GM19023 (cell line): ENCODE data around the gene TSHZ2.

ENCODE experiments used
- ATAC-seq: cut with Tn5 transposase; IDR thresholded peaks from one replicate; pipeline ENCODE4 v1.9.1; 2021; ENCODE audit warnings: mild to moderate bottlenecking, moderate library complexity; ENCODE audit not compliant: unreplicated experiment

TSHZ2 gene, protein sequence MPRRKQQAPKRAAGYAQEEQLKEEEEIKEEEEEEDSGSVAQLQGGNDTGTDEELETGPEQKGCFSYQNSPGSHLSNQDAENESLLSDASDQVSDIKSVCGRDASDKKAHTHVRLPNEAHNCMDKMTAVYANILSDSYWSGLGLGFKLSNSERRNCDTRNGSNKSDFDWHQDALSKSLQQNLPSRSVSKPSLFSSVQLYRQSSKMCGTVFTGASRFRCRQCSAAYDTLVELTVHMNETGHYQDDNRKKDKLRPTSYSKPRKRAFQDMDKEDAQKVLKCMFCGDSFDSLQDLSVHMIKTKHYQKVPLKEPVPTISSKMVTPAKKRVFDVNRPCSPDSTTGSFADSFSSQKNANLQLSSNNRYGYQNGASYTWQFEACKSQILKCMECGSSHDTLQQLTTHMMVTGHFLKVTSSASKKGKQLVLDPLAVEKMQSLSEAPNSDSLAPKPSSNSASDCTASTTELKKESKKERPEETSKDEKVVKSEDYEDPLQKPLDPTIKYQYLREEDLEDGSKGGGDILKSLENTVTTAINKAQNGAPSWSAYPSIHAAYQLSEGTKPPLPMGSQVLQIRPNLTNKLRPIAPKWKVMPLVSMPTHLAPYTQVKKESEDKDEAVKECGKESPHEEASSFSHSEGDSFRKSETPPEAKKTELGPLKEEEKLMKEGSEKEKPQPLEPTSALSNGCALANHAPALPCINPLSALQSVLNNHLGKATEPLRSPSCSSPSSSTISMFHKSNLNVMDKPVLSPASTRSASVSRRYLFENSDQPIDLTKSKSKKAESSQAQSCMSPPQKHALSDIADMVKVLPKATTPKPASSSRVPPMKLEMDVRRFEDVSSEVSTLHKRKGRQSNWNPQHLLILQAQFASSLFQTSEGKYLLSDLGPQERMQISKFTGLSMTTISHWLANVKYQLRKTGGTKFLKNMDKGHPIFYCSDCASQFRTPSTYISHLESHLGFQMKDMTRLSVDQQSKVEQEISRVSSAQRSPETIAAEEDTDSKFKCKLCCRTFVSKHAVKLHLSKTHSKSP (N-terminal part only)

DNA sequence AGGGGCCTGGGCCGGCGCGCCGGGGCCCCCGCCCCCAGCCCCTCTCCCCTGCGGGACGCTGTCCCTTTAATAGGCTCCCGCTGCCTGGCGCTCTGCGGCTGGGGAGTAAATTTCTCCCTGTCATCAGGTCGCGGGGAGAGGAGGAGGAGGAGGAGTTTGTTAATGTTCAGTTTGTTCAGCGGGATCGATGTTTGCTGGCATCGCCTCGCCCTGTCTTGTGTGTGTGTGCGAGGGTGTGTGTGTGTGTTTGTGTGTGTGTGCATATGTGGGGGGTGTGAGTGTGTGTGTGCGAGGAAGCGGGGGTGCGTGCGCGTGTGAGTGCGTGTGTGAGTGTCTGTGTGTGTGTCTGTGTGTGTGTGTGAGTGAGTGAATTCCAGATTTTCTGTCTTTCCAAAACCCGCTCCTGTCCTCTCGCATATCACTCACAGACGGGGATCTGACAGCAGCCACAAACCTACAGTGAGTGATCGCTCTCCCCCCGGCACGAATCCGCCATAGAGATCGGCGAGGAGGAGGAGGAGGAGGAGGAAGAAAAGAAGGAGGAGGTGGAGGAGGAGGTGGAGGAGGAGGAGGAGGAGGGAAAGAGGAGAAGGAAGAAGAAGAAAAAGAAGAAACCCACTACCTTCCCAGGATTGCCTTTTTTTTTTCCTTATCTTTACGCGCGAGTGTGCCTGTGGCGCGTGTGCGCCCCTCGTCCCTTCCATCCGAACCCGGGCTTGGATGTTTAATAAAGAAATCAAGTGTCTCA is at the start of gene TSHZ2:
TSHZ2 (plus strand) TSS at position 169 of the 748 bp plus-strand sequence. CDS start 936 bp downstream, outside the sequence.
- ATAC-seq, result no peak

DNA sequence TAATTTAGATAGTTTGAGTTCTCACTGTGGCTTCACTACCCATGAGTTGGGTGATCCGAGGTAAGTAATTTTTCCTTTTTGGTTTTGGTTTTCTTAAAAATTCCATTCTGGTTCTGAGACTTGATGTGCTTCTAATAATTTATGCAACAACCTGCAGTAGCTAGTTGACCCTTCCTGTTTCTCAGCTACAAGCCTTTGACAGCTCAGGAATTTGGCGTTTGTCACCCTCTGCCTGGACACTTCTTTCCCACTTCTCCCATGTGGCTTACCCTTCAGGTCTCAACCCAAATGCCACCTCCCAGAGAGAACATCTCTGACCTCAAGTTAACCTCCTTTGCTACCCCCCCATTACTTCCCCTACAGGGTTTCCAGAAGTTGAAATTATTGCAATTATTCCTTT is 49.7 kb upstream of the TSHZ2 start:
- ATAC-seq, result no peak

DNA sequence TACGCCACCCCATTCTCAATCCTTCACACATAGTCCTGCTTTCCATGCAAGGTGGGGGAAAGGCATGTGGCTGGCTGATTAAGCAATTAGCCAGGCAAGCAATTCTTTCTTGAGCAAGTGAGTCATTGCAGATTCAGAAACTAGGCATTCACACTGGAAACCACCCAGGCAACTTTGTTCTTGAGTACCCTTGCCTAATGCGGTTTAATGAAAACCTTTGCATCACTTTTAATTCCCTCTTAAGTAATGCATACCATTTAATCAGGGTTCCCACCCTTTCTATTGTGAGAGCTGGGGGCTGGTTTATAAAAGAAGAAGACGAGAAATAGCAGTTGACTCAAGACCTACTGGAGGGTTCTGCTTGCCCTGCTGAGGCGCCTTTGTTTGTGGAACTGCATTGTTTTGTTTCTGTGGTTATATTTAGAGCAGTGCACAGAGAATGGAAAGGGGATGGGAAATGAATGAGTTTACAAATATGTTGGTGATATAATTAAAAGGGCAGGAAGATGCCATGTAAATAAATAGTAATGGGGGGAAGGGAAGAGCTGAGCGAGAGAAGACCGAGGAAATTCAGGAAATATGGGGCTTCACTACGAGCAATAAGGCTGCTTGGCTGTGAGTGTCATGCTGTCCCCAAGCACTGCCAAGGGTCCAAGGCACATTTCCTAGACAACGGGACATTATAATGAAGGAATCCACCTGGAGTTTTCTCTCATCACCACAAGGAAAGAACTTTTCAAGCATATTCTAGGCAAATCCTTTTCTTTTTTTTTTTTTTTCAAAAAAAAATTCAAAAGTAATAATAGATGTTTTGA is 48.8 kb upstream of the TSHZ2 start:
- ATAC-seq, result no peak

DNA sequence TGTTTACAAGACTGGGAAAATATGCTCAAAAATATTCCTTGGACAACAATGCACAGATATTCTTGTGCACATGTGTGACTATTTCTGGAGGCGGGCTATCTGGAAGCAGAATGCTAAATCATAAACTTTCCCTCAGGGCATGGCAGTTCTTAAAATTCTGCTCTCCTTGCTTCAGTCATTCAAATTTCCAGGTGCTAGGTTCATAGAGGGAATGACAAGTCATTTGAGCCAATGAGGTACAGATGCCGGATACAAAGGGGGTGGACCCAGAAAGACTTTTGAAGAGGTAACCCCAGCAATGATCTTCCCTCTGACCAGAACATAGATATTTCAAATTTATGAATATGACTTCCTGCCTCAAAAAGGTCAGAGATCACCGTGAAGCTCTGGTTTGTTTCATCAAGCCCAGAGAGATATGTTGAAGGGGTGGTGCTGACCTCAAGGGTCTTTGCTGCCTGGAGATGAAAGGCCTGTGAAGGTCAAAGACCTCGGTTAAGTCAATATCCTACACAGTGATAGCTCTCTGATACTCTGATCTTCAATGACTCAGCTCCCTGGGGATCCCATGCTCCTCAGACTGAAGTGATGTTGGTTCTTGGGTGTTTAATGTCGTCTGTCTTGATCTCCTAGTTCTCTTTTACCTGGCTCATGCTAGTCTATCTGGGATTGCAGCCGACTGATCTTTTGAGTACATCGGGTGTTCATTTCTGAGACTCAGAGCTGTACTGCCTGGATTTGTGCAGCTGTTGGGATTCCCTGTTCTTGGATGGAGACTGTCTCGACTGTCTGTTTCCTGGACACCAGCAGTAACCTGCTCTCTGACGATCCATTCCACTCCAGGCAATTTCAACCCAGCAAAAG is 47.5 kb upstream of the TSHZ2 start:
- no peak for ATAC-seq

DNA sequence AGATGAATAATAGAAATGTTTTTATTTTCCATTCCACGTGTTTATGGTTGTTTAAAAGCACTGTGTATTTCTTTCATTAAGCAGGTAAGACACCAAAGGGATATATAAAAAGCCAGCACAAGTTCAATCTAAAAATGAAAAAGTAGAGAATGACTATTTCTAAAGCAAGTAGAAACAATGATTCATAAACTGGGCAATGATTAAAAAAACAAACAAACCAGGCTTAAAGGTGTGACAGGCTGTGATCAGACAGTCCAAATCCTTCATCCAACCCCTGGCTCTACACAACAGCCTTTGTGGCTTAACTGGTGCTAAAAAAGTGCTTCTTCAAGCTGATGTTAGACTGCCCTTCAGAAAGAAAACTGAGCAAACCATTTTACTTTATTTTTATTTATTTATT is 45.7 kb upstream of the TSHZ2 start:
- no peak for ATAC-seq

DNA sequence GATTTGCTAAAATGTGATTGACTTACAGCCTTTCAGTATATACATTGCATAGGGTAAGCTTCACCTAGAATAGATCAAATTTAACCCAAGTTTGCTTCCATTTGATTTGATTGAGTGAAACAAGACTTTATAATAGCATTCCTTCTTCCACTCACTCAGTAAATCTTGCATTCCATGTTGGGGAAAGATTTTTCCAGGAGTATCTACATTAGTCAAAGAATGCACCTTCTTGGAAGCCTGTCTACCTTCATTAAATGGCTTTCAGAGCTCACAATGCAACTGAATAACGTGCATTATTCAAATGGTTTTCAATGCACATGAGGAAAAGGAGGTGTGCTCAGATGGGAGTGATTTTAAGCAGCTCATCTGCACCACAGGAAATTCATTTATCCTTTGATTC is 38.3 kb upstream of the TSHZ2 start:
- no peak for ATAC-seq

DNA sequence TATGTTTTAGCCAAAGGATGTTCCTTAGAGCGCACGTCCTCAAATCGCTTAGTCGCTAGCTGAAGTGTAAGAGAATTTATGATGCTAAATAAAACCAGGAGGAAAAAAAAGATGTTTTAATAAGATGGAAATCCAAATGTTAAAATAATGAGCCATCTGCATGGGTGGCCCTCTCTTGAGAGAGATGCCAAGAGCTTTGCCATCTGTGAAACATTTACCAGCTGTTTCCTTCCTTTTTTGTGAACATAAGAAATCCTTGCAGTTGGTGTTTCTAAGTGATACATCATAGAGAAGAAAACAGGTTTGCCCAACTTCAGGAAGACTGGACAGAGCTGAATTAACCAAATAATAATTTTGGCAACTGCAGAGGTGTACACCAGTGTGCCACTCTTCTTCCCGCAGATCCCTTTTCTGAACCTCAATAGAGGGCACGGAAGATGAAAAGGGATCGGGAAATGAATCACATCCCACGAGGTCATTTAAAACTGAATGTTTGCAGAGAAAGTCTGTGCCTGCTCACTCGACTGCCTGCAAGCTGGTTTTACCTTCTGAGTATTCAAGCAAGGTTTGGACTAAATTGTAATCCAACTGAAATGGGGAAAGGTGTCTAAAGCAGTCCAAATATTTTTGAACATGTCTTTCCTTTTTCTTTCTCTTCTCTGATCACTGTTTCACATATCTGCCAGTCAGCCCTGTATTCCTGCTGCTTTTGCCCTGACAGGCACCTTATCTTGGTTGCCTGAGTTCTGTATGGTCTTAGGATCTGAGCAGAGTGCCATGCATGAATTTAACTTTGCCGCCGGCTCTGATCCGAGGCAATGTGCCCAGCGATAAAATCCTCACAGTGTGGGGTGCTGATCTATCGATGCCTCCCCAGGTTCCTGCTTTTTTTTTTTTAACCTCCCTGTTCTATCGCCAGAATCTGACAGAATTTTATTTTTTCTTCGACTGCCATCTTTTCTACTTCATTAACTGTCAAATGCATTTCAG is 35.5 kb upstream of the TSHZ2 start:
- ATAC-seq, result no peak

DNA sequence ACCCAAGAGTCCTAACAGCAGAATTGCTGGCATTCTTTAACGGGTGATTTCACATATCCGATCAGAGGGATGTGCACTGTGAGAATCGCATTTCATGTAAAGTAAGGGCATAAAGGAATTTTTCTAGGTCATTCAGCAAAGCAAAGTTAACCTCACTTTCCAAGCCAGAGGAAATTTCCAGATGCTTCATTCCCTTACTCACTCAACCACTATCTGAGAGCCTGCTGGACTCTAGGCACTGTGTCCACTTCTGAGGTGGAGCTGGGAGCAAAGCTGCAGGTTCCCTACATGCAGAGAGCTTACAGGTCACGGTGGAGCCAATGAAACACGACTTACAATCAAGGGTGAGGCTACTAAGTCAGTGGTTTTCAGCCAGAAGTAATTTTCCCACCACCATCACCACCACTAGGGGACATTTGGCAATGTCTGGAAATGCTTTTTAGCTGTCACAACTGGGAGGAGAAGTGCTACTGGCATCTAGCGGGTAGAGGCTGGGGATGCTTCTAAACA is 34.5 kb upstream of the TSHZ2 start:
- ATAC-seq, result no peak

DNA sequence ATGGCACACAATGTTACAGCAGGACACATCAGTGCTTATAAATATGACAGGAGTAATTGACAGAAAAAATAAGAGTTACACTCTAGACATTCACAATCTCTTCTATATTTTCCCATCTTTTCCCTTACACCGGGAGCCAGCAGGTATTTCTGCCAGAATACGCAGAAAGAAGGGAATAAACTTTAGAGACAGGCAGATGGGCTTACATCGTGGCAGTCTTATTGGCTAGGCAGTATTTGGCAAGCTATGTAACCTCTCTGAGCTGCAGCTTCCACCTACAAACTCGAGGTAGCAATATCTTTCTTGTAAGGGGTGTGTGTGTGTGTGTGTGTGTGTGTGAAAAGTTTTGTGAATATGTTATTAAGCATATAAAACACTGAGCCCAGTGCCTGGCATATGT is 33.0 kb upstream of the TSHZ2 start:
- no peak for ATAC-seq

DNA sequence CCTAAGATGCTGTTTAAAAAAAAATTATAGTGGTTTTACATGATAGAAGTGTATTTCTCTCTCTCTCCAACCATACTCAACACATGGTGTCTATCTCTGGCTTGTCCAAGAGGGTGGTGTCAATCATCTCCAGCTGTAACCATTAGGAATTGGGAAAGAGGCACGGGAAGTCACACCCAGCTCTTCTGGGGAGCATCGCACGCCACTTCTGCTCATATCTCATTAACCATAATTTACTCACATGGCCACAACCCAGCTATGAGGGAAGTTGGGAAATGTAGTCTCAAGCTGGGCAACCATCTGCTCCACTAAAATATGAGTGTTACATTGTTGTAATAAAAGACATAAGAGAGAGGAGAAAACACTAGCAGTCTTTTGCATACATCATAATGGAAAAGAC is 30.4 kb upstream of the TSHZ2 start:
- ATAC-seq, result no peak

DNA sequence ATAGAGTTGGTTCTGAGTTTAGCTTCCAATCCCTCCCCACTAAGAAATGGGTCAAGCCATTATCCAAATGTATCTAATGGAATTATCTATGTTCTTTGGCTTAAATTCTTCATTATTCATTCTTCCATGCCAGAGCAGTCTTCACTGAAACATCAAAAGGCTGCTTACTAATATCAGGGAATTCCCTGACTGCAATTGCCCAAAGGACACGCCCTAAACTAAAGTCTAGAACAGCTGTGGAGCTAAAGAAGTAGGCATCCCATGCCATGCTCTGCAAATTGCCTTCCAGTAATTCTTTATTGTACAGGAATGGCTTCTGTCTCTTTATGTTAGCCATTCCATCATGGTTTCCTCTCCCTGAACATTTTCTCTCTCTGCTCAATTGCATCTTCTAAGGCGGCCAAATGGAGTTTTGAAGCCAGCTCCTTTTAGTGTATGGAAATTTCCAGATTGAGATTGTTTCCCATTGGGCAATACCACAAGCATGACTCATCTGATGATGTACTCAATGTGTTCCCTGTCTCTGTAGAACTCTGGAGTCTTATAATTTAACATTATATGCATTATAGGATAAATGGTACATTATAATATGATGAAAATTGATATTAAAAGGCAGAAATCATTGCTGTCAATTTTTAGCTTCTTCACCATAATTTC is 28.8 kb upstream of the TSHZ2 start:
- no peak for ATAC-seq

DNA sequence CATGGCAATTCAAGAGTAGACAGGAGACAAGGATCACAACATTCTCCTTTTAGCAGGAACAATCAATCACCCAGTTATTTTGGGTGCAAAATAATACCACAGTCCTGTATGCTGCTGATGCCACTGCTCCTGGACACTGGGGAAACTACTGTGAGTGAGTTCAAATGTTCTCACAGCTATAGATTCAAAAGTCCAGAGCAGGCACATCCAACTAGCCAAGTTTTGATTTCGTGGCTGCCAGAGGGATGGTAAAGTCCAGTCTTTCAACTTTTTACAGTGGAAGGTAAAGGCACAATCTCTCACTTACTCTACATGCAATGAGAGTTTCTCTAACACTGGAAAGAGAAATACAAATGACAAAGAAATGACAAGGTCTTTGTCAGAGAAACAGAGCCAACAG is 26.9 kb upstream of the TSHZ2 start:
- ATAC-seq, result no peak

DNA sequence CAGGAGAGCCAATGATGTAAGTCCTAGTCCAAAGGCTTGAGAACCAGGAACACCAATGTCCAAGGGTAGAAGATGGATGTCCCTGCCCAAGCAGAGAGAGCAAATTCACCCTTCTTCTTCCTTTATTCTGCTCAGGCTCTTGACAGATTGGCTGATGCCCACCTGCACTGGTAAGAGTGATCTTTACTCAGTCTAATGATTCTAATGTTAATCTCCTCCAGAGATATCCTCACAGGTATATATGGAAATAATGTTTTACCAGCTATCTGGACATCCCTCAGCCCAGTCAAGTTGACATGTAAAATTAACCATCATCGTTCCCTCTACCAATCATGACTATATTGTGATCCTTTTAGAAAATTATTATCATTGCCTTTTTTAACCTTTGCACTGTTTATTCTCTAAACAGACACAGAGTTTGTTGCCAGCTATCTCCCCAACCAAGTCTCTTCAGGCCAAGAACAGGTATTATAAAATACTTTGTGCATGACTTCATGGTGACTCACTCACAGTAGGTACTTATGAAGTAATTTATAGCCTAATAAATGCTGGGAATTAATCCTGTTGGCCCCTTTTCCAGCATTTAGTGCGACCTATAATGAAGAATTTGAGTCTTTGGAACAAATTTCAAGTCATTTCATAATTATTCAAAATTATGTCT is 26.2 kb upstream of the TSHZ2 start:
- no peak for ATAC-seq

DNA sequence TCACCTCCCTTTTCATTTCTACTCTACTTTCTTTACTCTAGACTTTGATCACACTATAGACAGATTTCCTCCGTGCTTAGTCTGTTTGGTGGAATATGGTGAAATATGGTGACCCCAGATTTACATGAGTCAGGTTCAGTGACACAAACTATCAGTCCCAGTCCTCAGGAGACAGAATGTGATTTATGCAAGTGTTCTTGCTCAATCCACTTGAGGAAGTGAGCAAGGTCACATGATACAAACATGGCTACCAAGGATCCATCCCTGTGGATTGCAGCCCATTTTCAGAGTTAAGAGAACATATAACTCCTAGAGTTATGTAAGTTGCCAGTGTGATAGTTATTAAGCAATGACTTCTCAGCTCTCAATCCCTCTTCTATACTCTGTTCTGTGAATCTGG is 23.7 kb upstream of the TSHZ2 start:
- ATAC-seq, result no peak

DNA sequence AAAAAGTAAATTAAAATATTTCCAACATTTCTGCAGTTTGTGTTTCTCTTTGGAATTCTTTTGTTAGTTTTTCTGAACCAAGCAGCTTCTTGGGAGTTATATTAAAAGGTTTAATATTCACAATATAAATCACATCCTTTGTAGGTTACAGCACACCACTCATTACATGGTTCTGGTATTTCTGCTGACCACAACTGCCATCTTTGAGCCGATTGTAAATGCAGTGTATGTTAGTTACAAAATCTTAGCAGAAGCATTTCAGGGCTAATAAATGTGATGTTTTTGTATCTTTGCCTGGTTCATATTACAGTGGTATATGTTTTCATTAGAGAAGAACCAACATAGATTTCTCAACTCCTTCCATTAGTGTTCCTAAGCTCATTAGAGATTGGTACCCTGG is 19.1 kb upstream of the TSHZ2 start:
- ATAC-seq, result no peak

DNA sequence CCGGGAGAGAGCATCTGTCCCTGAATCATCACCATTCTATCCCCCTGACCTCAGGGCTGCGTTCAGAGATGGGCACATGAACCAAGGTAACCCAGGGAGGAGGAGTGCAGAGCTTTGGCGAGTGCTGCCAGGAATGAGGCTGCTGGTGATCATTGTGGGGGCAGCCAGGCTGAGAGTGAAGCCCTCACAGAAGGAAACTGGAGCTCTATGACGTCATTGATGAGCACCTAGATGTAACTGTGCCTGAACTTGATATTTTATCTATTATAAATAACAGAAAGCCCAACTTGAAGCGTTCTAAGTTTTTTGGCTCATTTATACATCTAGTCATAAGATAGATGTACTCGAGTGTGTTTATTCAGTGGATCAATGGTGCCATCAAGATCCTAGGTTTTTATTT is 17.3 kb upstream of the TSHZ2 start:
- no peak for ATAC-seq

DNA sequence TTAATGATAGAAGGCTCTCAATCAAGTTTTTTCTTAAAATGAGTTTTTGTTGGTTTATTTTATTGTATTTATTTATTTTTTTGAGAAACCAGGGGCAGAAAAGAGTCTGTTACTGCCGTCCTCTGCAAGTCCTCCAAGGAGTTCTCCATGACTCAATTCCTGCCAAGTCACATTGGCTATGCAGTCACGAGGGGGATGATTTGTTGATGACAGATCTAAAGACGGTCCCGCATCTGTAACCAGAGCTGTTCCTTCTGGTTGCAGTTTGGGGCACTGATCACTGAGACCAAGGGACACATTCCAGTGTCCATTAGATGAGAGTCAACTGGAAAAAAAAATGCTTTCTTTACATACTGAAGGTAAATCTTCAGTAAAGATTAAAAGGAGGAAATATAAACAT is 13.9 kb upstream of the TSHZ2 start:
- no peak for ATAC-seq
